Muscle layer of colon (tissue), 2 donors: Measurements from ENCODE around the gene ZNF653.
"Not testable (repeated sequence)": the region's sequence is repeated elsewhere in the genome, so short reads cannot be mapped to it uniquely, and the experiment has no call there.

Experiments used
- H3K27ac ChIP-seq: one replicate; pipeline ENCODE4 v1.7.0; 2013; ENCODE audit warnings: low read depth, mild to moderate bottlenecking, low read length, moderate library complexity
- H3K27me3 ChIP-seq, 2 donors: one replicate each; pipeline ENCODE4 v1.7.0; 2013; ENCODE audit warnings: low read length in 2 of 2, mild to moderate bottlenecking in 2 of 2; ENCODE audit not compliant: insufficient read depth in 2 of 2, control insufficient read depth in 1 of 2
- H3K36me3 ChIP-seq: one replicate; pipeline ENCODE4 v1.7.0; 2013; ENCODE audit warnings: mild to moderate bottlenecking, low read length; ENCODE audit not compliant: insufficient read depth
- H3K4me1 ChIP-seq: one replicate; pipeline ENCODE4 v1.7.0; 2013; ENCODE audit warnings: mild to moderate bottlenecking, low read length; ENCODE audit not compliant: insufficient read depth
- H3K4me3 ChIP-seq, 2 donors: one replicate each; pipeline ENCODE4 v1.7.0; 2013; ENCODE audit warnings: low read length in 2 of 2, low read depth in 1 of 2, mild to moderate bottlenecking in 1 of 2, moderate library complexity in 1 of 2
- H3K9ac ChIP-seq: one replicate; pipeline ENCODE4 v1.7.0; 2013; ENCODE audit warnings: low read length
- H3K9me3 ChIP-seq: one replicate; pipeline ENCODE4 v1.7.0; 2013; ENCODE audit warnings: mild to moderate bottlenecking, low read length
- donor health status: abdominal sarcoma.
- donor health status: Adenocarcinoma of cecum.

ZNF653 gene

GRCh38 chr19:11479090-11479897 is 26.3 kb downstream of the ZNF653 start:
- Histone ChIP-seq H3K9ac (no peak overlapping the region), H3K27me3 (peaks cover 20 to 53% of the 10 kb centered on the region in 2 donors), H3K36me3 (no peaks in the 10 kb centered on the region), H3K9me3 (no peaks in the 10 kb centered on the region), H3K27ac (no peak overlapping the region), H3K4me1 (peaks cover 11% of the 10 kb centered on the region), H3K4me3 (no peak overlapping the region)

- no peak overlapping the region for H3K9ac ChIP-seq
- no peaks in the 10 kb centered on the region for H3K36me3 ChIP-seq
- no peak overlapping the region for H3K27ac ChIP-seq
- H3K9me3 ChIP-seq: no peaks in the 10 kb centered on the region
- H3K4me1 ChIP-seq: peaks cover 11% of the 10 kb centered on the region
- H3K4me3 ChIP-seq: no peak overlapping the region
- H3K27me3 ChIP-seq: peaks cover 20 to 45% of the 10 kb centered on the region in 2 donors
Measured at GRCh38 chr19:11478167-11479089, 27.2 kb downstream of the ZNF653 start.

- peaks cover 0 to 19% of the 10 kb centered on the region in 2 donors for H3K27me3 ChIP-seq
- H3K4me3 ChIP-seq: no peak overlapping the region
- no peaks in the 10 kb centered on the region for H3K9me3 ChIP-seq
- no peak overlapping the region for H3K9ac ChIP-seq
- no peaks in the 10 kb centered on the region for H3K36me3 ChIP-seq
- no peak overlapping the region for H3K27ac ChIP-seq
- H3K4me1 ChIP-seq: no peaks in the 10 kb centered on the region
Measured at GRCh38 chr19:11475861-11476260, 29.8 kb downstream of the ZNF653 start.

GRCh38 chr19:11475343-11475742 is 30.3 kb downstream of the ZNF653 start:
- not testable (repeated sequence) for H3K4me3 ChIP-seq, H3K27ac ChIP-seq, H3K36me3 ChIP-seq, H3K9ac ChIP-seq, H3K4me1 ChIP-seq, H3K9me3 ChIP-seq
- H3K27me3 ChIP-seq: peaks cover 0 to 15% of the 10 kb centered on the region in 2 donors

- H3K4me1 ChIP-seq: no peaks in the 10 kb centered on the region
- H3K36me3 ChIP-seq: no peaks in the 10 kb centered on the region
- no peak overlapping the region for H3K9ac ChIP-seq
- H3K4me3 ChIP-seq: no peak overlapping the region
- no peaks in the 10 kb centered on the region for H3K9me3 ChIP-seq
- H3K27ac ChIP-seq: no peak overlapping the region
- H3K27me3 ChIP-seq: no peaks in the 10 kb centered on the region
Measured at GRCh38 chr19:11473725-11474124, 31.9 kb downstream of the ZNF653 start.

GRCh38 chr19:11468266-11468845 is 37.3 kb downstream of the ZNF653 start:
- H3K9ac ChIP-seq, H3K4me1 ChIP-seq, H3K27ac ChIP-seq, H3K36me3 ChIP-seq, H3K4me3 ChIP-seq, H3K9me3 ChIP-seq, H3K27me3 ChIP-seq: not testable (repeated sequence)

GRCh38 chr19:11465600-11465999 is 40.0 kb downstream of the ZNF653 start:
- H3K27ac ChIP-seq: no peak overlapping the region
- no peaks in the 10 kb centered on the region for H3K4me1 ChIP-seq
- no peak overlapping the region for H3K4me3 ChIP-seq
- H3K36me3 ChIP-seq: no peaks in the 10 kb centered on the region
- no peaks in the 10 kb centered on the region for H3K9me3 ChIP-seq
- H3K27me3 ChIP-seq: peaks cover 0 to 6% of the 10 kb centered on the region in 2 donors
- no peak overlapping the region for H3K9ac ChIP-seq

GRCh38 chr19:11464333-11465265 is 41.0 kb downstream of the ZNF653 start:
- H3K9ac ChIP-seq: no peak overlapping the region
- no peak overlapping the region for H3K27ac ChIP-seq
- H3K36me3 ChIP-seq: no peaks in the 10 kb centered on the region
- H3K9me3 ChIP-seq: no peaks in the 10 kb centered on the region
- H3K27me3 ChIP-seq: peaks cover 0 to 11% of the 10 kb centered on the region in 2 donors
- no peaks in the 10 kb centered on the region for H3K4me1 ChIP-seq
- H3K4me3 ChIP-seq: no peak overlapping the region

GRCh38 chr19:11463391-11463790 is 42.2 kb downstream of the ZNF653 start:
- Histone ChIP-seq H3K27me3 (peaks cover 0 to 11% of the 10 kb centered on the region in 2 donors), H3K4me3 (no peak overlapping the region), H3K9ac (no peak overlapping the region), H3K9me3 (no peaks in the 10 kb centered on the region), H3K27ac (no peak overlapping the region), H3K36me3 (no peaks in the 10 kb centered on the region), H3K4me1 (no peaks in the 10 kb centered on the region)

GRCh38 chr19:11461453-11461852 is 44.2 kb downstream of the ZNF653 start:
- H3K27ac ChIP-seq: no peak overlapping the region

More at GRCh38 chr19:11461453-11461852, 44.2 kb downstream of the ZNF653 start:
- Histone ChIP-seq H3K9ac (no peak overlapping the region), H3K27me3 (peaks cover 0 to 11% of the 10 kb centered on the region in 2 donors), H3K9me3 (no peaks in the 10 kb centered on the region), H3K4me3 (no peak overlapping the region), H3K4me1 (no peaks in the 10 kb centered on the region), H3K36me3 (no peaks in the 10 kb centered on the region)
